BLaER1 treated with 17β-estradiol and CSF1 and Interleukin-3, amounts not matched to agents 10 nM and 100 nM (cell line): ENCODE measurements around the gene ZCCHC10.
"Not testable (repeated sequence)": the region's sequence is repeated elsewhere in the genome, so short reads cannot be mapped to it uniquely, and the experiment has no call there.

Experiments
- H3K27ac ChIP-seq, 11 experiments: shearing (Covaris generic); formaldehyde crosslinking; 2 replicates each; pipeline ENCODE4 v1.8.1; 2022
- H3K27me3 ChIP-seq, 11 experiments: shearing (Covaris generic); formaldehyde crosslinking; 2 replicates each; pipeline ENCODE4 v1.8.1; 2022
- H3K36me3 ChIP-seq, 11 experiments: shearing (Covaris generic); formaldehyde crosslinking; 2 replicates each; pipeline ENCODE4 v1.8.1; 2022
- H3K4me1 ChIP-seq, 10 experiments: shearing (Covaris generic); formaldehyde crosslinking; 2 replicates each; pipeline ENCODE4 v1.8.1; 2022
- H3K4me2 ChIP-seq, 11 experiments: shearing (Covaris generic); formaldehyde crosslinking; 2 replicates each; pipeline ENCODE4 v1.8.1; 2022
- H3K4me3 ChIP-seq, 10 experiments: shearing (Covaris generic); formaldehyde crosslinking; 2 replicates each; pipeline ENCODE4 v1.8.1; 2022
- H3K9ac ChIP-seq, 11 experiments: shearing (Covaris generic); formaldehyde crosslinking; 2 replicates each; pipeline ENCODE4 v1.8.1; 2022
- H3K9me3 ChIP-seq, 11 experiments: shearing (Covaris generic); formaldehyde crosslinking; replicated peaks in 1 of 11; 2 replicates each; pipeline ENCODE4 v1.8.1; 2022
- H4K20me1 ChIP-seq, 11 experiments: shearing (Covaris generic); formaldehyde crosslinking; 2 replicates each; pipeline ENCODE4 v1.8.1; 2022
- Cebpa-rat ChIP-seq, 11 experiments: shearing (Covaris generic); IDR thresholded peaks; 2 replicates each; pipeline ENCODE4 v1.8.1; 2022

Gene ZCCHC10

DNA sequence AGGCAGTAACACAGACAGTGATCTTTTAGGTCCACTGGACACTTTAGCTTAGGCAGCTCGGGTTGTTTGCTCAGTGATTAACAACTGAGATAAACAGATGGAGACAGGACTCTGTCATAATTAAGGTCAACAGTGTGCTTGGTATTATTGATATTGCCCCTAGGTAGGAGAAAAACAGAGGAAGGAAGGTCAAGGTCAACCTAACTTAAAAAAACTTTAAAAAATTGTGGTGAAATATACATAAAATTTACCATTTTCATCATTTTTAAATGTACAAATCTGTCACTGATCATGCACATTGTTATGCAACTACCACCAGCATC lies 23.3 kb upstream of the ZCCHC10 start:
- H3K27ac ChIP-seq = peak overlapping the region in 9 of 11 experiments; percentile 5 to 99 (median 98); a peak in 11 of 22 replicates
- H3K9me3 ChIP-seq = peaks cover 0 to 10% (median 4%) of the 10 kb centered on the region in 11 experiments; a peak in 8 of 22 replicates
- no peaks in the 10 kb centered on the region for H3K27me3 ChIP-seq
- peak overlapping the region in 1 of 11 experiments; percentile 22; a peak in 2 of 22 replicates for H3K9ac ChIP-seq
- H4K20me1 ChIP-seq = peaks cover 17 to 24% (median 21%) of the 10 kb centered on the region in 11 experiments; a peak in 21 of 22 replicates
- H3K4me2 ChIP-seq = peak overlapping the region; percentile 90 to 100 (median 96); a peak in 20 of 22 replicates
- peaks cover 50 to 64% (median 58%) of the 10 kb centered on the region in 10 experiments for H3K4me1 ChIP-seq
- H3K4me3 ChIP-seq = no peak overlapping the region; a peak in 1 of 20 replicates
- peaks cover 0 to 15% (median 14%) of the 10 kb centered on the region in 11 experiments; a peak in 17 of 22 replicates for H3K36me3 ChIP-seq
- TF ChIP-seq Cebpa-rat (IDR thresholded peaks at IDR 0.05) = no peak

DNA sequence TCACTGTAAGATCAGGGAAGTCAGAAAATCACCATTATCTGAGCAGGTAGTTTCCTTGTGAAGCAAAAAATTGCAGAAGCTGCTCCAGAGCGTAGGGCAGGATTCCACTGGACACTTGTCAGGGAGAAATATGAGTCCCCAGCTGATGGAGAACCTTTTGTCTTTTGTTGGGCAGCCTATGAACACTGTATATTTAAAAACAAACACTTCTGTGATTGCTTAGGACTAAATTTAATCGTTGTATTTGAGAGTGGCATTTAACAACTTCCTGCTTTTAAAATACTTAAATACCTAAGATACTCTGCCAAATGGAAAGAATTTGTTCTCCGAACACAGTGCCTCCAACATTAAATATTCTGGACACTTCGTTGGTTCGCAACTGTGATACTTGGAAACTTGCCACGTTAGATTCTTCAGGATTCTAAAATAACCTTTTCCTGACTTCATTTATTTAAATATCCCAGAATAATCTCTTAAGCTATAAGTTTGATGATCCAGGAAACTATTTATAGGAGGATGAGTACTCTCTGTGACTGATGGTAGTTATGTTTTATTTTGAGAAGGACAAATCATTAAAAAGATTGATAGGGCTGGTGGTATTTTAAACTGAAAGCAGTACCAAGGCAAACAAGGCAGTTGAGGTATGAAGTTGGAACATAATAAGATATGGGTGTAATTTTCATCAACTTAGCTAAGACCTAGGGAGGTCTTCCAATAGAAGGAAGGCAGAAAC lies 22.8 kb upstream of the ZCCHC10 start:
- Histone ChIP-seq H3K27me3 (no peaks in the 10 kb centered on the region), H3K36me3 (peaks cover 0 to 10% (median 8%) of the 10 kb centered on the region in 11 experiments; a peak in 17 of 22 replicates), H3K9ac (peak overlapping the region in 1 of 11 experiments; percentile 22; a peak in 2 of 22 replicates), H4K20me1 (peaks cover 11 to 19% (median 15%) of the 10 kb centered on the region in 11 experiments; a peak in 21 of 22 replicates), H3K4me2 (peak overlapping the region; percentile 3 to 100 (median 94); a peak in 18 of 22 replicates), H3K4me3 (no peak overlapping the region), H3K27ac (peak overlapping the region in 9 of 11 experiments; percentile 5 to 99 (median 39); a peak in 8 of 22 replicates), H3K4me1 (peaks cover 44 to 58% (median 53%) of the 10 kb centered on the region in 10 experiments), H3K9me3 (peaks cover 0 to 10% (median 4%) of the 10 kb centered on the region in 11 experiments; a peak in 8 of 22 replicates)
- TF ChIP-seq Cebpa-rat (IDR thresholded peaks at IDR 0.05) = no peak

DNA sequence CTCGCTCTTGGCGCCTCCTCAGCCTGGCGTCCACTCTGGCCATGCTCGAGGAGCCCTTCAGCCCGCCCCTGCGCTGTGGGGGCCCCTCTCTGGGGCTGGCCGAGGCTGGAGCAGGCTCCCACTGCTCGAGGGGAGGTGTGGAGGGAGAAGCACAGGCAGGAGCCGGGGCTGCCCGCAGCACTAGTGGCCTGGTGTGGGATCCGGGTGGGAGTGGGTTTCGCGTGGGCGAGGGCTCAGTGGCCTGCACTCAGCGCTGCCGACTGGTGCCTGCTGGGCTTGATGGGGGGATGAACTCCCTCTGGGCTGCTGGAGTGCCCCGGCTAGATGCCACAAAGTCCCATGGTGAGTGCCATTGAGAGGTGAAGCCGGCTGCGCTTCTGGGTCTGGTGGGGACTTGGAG lies 21.1 kb upstream of the ZCCHC10 start:
- Histone ChIP-seq H3K9me3 (peaks cover 0 to 10% (median 4%) of the 10 kb centered on the region in 11 experiments; a peak in 8 of 22 replicates), H3K4me1 (peaks cover 34 to 47% (median 42%) of the 10 kb centered on the region in 10 experiments)

DNA sequence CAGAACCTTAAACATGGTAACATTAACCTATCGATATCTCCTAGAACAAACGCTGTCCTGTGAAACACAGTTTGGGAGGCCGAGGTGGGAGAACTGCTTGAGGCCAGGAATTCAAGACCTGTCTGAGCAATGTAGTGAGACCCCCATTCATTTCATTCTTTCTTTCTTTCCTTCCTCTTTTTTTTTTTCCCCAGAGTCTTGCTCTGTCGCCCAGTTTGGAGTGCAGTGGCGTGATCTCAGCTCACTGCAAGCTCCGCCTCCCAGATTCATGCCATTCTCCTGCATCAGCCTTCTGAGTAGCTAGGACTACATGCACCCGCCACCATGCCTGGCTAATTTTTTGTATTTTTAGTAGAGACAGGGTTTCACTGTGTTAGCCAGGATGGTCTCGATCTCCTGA lies 20.2 kb upstream of the ZCCHC10 start:
- H3K4me2 ChIP-seq = peak overlapping the region; percentile 2 to 69 (median 55)
- peak overlapping the region in 7 of 11 experiments; percentile 35 to 55 (median 37); a peak in 10 of 22 replicates for H3K9ac ChIP-seq
- not testable (repeated sequence) for H3K4me3 ChIP-seq, H3K36me3 ChIP-seq, H3K27me3 ChIP-seq, H4K20me1 ChIP-seq
- H3K4me1 ChIP-seq = peaks cover 40 to 47% (median 43%) of the 10 kb centered on the region in 10 experiments
- H3K9me3 ChIP-seq = peaks cover 0 to 10% (median 4%) of the 10 kb centered on the region in 11 experiments; a peak in 8 of 22 replicates
- H3K27ac ChIP-seq = peak overlapping the region in 9 of 11 experiments; percentile 53 to 71 (median 59); a peak in 16 of 22 replicates

More for the DNA sequence above, 21.1 kb upstream of the ZCCHC10 start:
- peak overlapping the region in 3 of 11 experiments; percentile 11 to 48 (median 37); a peak in 2 of 22 replicates for H3K9ac ChIP-seq
- no peaks in the 10 kb centered on the region for H3K36me3 ChIP-seq
- no peaks in the 10 kb centered on the region for H3K27me3 ChIP-seq
- H3K27ac ChIP-seq = peak overlapping the region in 9 of 11 experiments; percentile 53 to 71 (median 59); a peak in 14 of 22 replicates
- H4K20me1 ChIP-seq = peaks cover 0 to 1% (median 0%) of the 10 kb centered on the region in 11 experiments; a peak in 1 of 22 replicates
- peak overlapping the region in 10 of 11 experiments; percentile 2 to 69 (median 56); a peak in 18 of 22 replicates for H3K4me2 ChIP-seq
- H3K4me3 ChIP-seq = no peak overlapping the region
- TF ChIP-seq Cebpa-rat (IDR thresholded peaks at IDR 0.05) = no peak

DNA sequence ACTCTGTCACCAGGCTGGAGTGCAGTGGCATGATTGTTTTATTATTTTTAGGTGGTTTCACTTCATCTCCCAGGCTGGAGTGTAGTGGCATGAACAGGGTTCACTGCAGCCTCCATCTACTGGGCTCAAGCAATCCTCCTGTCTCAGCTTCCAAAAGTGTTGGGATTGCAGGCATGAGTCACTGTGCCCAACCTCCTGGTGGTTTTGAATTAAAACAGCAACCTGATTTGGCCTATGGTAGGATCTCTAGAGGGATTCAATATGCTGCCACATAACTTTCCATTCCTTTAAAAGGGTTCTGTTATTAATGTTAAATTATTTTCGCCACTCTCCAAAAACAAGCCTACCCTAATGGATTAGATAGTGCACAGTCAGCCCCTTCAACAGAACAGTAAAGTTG lies 15.6 kb upstream of the ZCCHC10 start:
- H3K9ac ChIP-seq = no peak overlapping the region
- no peaks in the 10 kb centered on the region for H3K9me3 ChIP-seq
- no peak overlapping the region for H3K27ac ChIP-seq
- no peaks in the 10 kb centered on the region for H3K36me3 ChIP-seq
- no peaks in the 10 kb centered on the region for H3K27me3 ChIP-seq
- no peak for TF ChIP-seq Cebpa-rat (IDR thresholded peaks at IDR 0.05)
- peaks cover 11 to 35% (median 12%) of the 10 kb centered on the region in 10 experiments; a peak in 19 of 20 replicates for H3K4me1 ChIP-seq
- H3K4me2 ChIP-seq = peak overlapping the region in 2 of 11 experiments; percentile 9 to 29; a peak in 1 of 22 replicates
- H3K4me3 ChIP-seq = no peak overlapping the region
- no peaks in the 10 kb centered on the region for H4K20me1 ChIP-seq

DNA sequence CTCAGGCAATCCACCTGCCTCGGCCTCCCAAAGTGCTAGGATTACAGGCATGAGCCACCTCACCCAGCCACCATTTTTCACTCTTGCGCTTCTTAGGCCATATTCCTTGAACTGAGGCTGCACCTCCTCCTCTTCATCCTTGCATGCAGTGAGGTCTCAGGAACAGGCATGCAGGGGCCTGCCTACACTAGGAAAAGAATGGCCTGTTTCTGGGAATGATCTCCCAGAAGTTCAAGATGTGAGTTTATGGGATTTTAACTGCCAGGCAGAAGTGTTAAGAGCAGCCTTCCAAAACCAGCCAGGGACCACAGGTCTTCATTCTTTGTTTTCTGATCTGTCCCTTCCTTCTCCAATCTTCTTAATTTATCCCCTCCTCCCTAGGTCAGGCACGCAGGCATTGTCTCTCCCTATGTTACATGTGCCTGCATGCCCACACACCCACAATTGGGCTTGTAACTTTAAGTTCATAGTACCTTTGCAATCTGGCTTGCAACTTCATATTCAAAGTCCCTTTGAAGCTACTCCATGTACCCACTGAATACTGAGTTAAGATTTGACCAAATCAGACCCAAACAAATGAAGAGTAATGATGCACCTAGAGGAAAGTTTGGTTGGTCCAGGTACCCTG lies 14.9 kb upstream of the ZCCHC10 start:
- H3K27me3 ChIP-seq = no peaks in the 10 kb centered on the region
- no peaks in the 10 kb centered on the region for H4K20me1 ChIP-seq
- no peaks in the 10 kb centered on the region for H3K9me3 ChIP-seq
- no peak overlapping the region for H3K4me3 ChIP-seq
- no peak overlapping the region for H3K9ac ChIP-seq
- H3K27ac ChIP-seq = no peak overlapping the region
- H3K4me1 ChIP-seq = peaks cover 4 to 31% (median 5%) of the 10 kb centered on the region in 10 experiments; a peak in 19 of 20 replicates
- TF ChIP-seq Cebpa-rat (IDR thresholded peaks at IDR 0.05) = no peak
- H3K4me2 ChIP-seq = no peak overlapping the region
- no peaks in the 10 kb centered on the region for H3K36me3 ChIP-seq

DNA sequence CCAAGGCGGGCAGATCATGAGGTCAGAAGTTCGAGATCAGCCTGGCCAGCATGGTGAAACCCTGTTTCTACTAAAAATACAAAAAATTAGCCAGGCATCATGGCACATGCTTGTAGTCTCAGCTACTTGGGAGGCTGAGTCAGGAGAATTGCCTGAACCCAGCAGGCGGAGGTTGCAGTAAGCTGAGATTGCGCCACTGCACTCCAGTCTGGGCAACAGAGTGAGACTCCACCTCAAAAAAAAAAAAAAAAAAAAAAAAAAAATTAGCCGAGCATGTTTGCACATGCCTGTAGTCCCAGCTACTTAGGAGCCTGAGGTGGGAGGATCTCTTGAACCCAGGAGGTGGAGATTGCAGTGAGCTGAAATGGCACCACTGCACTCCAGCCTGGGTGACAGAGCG lies 10.3 kb upstream of the ZCCHC10 start:
- not testable (repeated sequence) for H3K9ac ChIP-seq, H3K4me3 ChIP-seq, H3K27ac ChIP-seq, H3K27me3 ChIP-seq, H3K36me3 ChIP-seq, H3K9me3 ChIP-seq, H4K20me1 ChIP-seq
- Histone ChIP-seq H3K4me1 (peaks cover 16 to 50% (median 21%) of the 10 kb centered on the region in 10 experiments), H3K4me2 (peak overlapping the region in 1 of 11 experiments; percentile 19; a peak in 1 of 22 replicates)

DNA sequence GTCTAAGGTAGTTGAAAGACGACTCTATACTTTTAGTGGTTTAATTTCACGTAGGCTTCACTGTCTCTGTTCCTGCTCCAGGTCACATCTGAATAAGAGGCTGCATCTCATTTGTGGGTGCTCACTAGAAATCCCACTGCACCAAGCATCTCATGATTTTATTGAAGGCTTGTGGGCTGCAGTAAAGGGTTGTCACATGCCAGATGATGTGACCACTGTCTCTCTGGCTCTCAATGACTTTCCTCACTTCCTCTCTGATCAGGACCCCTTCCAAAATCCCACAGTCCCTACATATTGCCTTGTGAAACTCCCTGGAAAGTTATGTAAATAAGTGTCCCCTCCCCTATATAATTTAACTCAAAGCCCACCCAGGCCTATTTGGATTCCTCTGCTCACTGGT lies 8.9 kb upstream of the ZCCHC10 start:
- no peak overlapping the region for H3K9ac ChIP-seq
- H3K9me3 ChIP-seq = no peaks in the 10 kb centered on the region
- H3K36me3 ChIP-seq = no peaks in the 10 kb centered on the region
- no peaks in the 10 kb centered on the region for H3K27me3 ChIP-seq
- 0 out of 22 replicates have a peak overlapping the region, but pooled peaks of 1 of the 11 experiments have one; percentile 8 for H3K4me2 ChIP-seq
- no peak for TF ChIP-seq Cebpa-rat (IDR thresholded peaks at IDR 0.05)
- peaks cover 16 to 40% (median 21%) of the 10 kb centered on the region in 10 experiments for H3K4me1 ChIP-seq
- H3K27ac ChIP-seq = no peak overlapping the region
- no peaks in the 10 kb centered on the region for H4K20me1 ChIP-seq
- no peak overlapping the region for H3K4me3 ChIP-seq

DNA sequence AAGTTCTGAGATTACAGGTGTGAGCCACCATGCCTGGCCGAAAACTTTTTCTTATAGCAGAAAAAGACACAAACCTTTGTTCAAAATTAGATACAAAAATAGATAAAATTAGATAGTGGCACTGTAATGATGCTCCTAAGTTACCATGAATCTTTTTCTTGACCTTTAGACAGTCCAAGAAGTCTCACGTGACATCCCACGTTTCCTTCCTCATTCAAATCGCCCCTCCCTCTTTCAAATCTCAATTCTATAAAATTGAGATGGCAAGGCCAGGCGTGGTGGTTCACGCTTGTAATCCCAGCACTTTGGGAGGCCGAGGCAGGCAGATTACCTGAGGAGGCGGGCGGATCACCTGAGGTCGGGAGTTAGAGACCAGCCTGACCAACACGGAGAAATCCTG lies 7.7 kb upstream of the ZCCHC10 start:
- Histone ChIP-seq H3K27ac (no peak overlapping the region), H3K4me2 (peak overlapping the region; percentile 13 to 70 (median 50); a peak in 15 of 22 replicates), H3K9me3 (no peaks in the 10 kb centered on the region), H3K9ac (no peak overlapping the region), H3K36me3 (no peaks in the 10 kb centered on the region), H3K4me1 (peaks cover 16 to 40% (median 21%) of the 10 kb centered on the region in 10 experiments), H3K27me3 (no peaks in the 10 kb centered on the region), H3K4me3 (no peak overlapping the region), H4K20me1 (no peaks in the 10 kb centered on the region)
- TF ChIP-seq Cebpa-rat (IDR thresholded peaks at IDR 0.05) = no peak
